IMR-90 (cell line): ENCODE measurements around the gene EVX1. TPM values are rescaled to one million over a fixed set of nuclear protein-coding genes. Genes with fewer than 3 reads are reported as not detected.

Source experiments
- ATAC-seq: fragments of 200-7000 bp; cut with Tn5 transposase; 2 replicates; pipeline ENCODE4 v1.9.1; 2020; ENCODE audit warnings: low read depth, mild to moderate bottlenecking, moderate library complexity
- BruUV-seq: library from RNA; stranded (reverse); fragments of 400-500 nt; replicated peaks from 2 replicates; lab custom pipeline; 2021; lab: Mats Ljungman, UMichigan
- CTCF ChIA-PET: fragments of 300-600 bp; formaldehyde crosslinking; extraction: SDS; loops from one replicate; lab custom pipeline; 2021; ENCODE audit warnings: antibody characterized with exemption; lab: Yijun Ruan, JAX
- POLR2A ChIA-PET: fragments of 300-600 bp; sonication (Branson Sonifier 250); formaldehyde crosslinking; loops from one replicate; lab custom pipeline; 2022; ENCODE audit warnings: antibody characterized with exemption; ENCODE audit not compliant: unreplicated experiment; lab: Charles Lee
- DNase-seq: peaks from one replicate; pipeline ENCODE4 v3.0.0; 2013
- H2AFZ ChIP-seq: replicated peaks from 2 replicates; pipeline ENCODE3; 2013; ENCODE audit warnings: low read length, mild to moderate bottlenecking; ENCODE audit not compliant: poor library complexity
- H2AK5ac ChIP-seq: 2 replicates; pipeline ENCODE4 v1.6.1; 2013; ENCODE audit warnings: low read depth, low read length, inconsistent platforms
- H2AK9ac ChIP-seq: replicated peaks from 2 replicates; pipeline ENCODE3; 2013; ENCODE audit warnings: mild to moderate bottlenecking, low read depth, low read length, moderate library complexity; ENCODE audit not compliant: poor library complexity
- H2BK120ac ChIP-seq: 2 replicates; pipeline ENCODE4 v1.6.1; 2013; ENCODE audit warnings: low read depth, low read length, inconsistent platforms
- H2BK15ac ChIP-seq: 3 replicates; pipeline ENCODE4 v1.6.1; 2013; ENCODE audit warnings: low read depth, low read length, inconsistent platforms
- H2BK20ac ChIP-seq: 2 replicates; pipeline ENCODE4 v1.6.1; 2013; ENCODE audit warnings: low read depth, mild to moderate bottlenecking, inconsistent platforms, low read length, moderate library complexity
- H2BK5ac ChIP-seq: 2 replicates; pipeline ENCODE4 v1.6.1; 2013; ENCODE audit warnings: mild to moderate bottlenecking, low read depth, low read length, inconsistent platforms; ENCODE audit not compliant: poor library complexity, severe bottlenecking
- H3K14ac ChIP-seq: replicated peaks from 2 replicates; pipeline ENCODE4 v1.6.1; 2013; ENCODE audit warnings: low read depth, low read length, inconsistent platforms
- H3K18ac ChIP-seq: 2 replicates; pipeline ENCODE4 v1.6.1; 2013; ENCODE audit warnings: low read depth, low read length, control low read depth
- H3K23ac ChIP-seq: 2 replicates; pipeline ENCODE4 v1.6.1; 2013; ENCODE audit warnings: low read depth, low read length, inconsistent platforms
- H3K27ac ChIP-seq: 2 replicates; pipeline ENCODE4 v1.5.1; 2013; ENCODE audit warnings: mild to moderate bottlenecking, control low read depth, low read length; ENCODE audit not compliant: insufficient read depth
- H3K27me3 ChIP-seq: 2 replicates; pipeline ENCODE4 v1.6.1; 2013; ENCODE audit warnings: low read length; ENCODE audit not compliant: control insufficient read depth, insufficient read depth
- H3K36me3 ChIP-seq: 2 replicates; pipeline ENCODE4 v1.6.1; 2013; ENCODE audit warnings: low read length, mixed read lengths; ENCODE audit not compliant: control insufficient read depth, insufficient read depth
- H3K4ac ChIP-seq: 2 replicates; pipeline ENCODE4 v1.6.1; 2013; ENCODE audit warnings: low read depth, low read length, inconsistent platforms
- H3K4me1 ChIP-seq: 2 replicates; pipeline ENCODE4 v1.6.1; 2013; ENCODE audit warnings: low read length, mixed read lengths; ENCODE audit not compliant: control insufficient read depth, insufficient read depth
- H3K4me2 ChIP-seq: 2 replicates; pipeline ENCODE4 v1.6.1; 2013; ENCODE audit warnings: low read depth, mild to moderate bottlenecking, control low read depth, low read length, moderate library complexity
- H3K4me3 ChIP-seq: 2 replicates; pipeline ENCODE4 v1.5.1; 2013; ENCODE audit warnings: low read depth, mild to moderate bottlenecking, control low read depth, low read length, moderate library complexity; ENCODE audit not compliant: insufficient read depth
- H3K56ac ChIP-seq: 2 replicates; pipeline ENCODE4 v1.6.1; 2013; ENCODE audit warnings: low read length, inconsistent platforms; ENCODE audit not compliant: insufficient read depth; ENCODE audit errors: extremely low read depth
- H3K79me1 ChIP-seq, 2 experiments: 2 replicates each; pipeline ENCODE4 v1.6.1; 2013; ENCODE audit warnings: low read length in 2 of 2, inconsistent platforms in 1 of 2, low read depth in 1 of 2
- H3K9ac ChIP-seq: 2 replicates; pipeline ENCODE4 v1.6.1; 2013; ENCODE audit warnings: low read depth, low read length, control low read depth
- H3K9me1 ChIP-seq: 2 replicates; pipeline ENCODE4 v1.6.1; 2013; ENCODE audit warnings: low read length, inconsistent platforms; ENCODE audit not compliant: insufficient read depth
- H3K9me3 ChIP-seq: 2 replicates; pipeline ENCODE4 v1.6.1; 2013; ENCODE audit warnings: low read length; ENCODE audit not compliant: control insufficient read depth, insufficient read depth
- H4K20me1 ChIP-seq: 2 replicates; pipeline ENCODE4 v1.6.1; 2013; ENCODE audit warnings: low read length, inconsistent platforms; ENCODE audit not compliant: insufficient read depth
- H4K5ac ChIP-seq: 2 replicates; pipeline ENCODE4 v1.6.1; 2013; ENCODE audit warnings: mild to moderate bottlenecking, low read depth, low read length, control low read depth
- H4K8ac ChIP-seq, 2 experiments: 2 replicates each; pipeline ENCODE4 v1.6.1; 2013; ENCODE audit warnings: low read depth in 2 of 2, low read length in 2 of 2, control low read depth in 1 of 2, inconsistent platforms in 1 of 2
- H4K91ac ChIP-seq: 2 replicates; pipeline ENCODE4 v1.6.1; 2013; ENCODE audit warnings: low read depth, low read length, inconsistent platforms; ENCODE audit not compliant: insufficient read depth
- BHLHE40 ChIP-seq: fragments of 150-350 bp; IDR thresholded peaks from 2 replicates; pipeline ENCODE4 v1.6.1; 2016; ENCODE audit warnings: mild to moderate bottlenecking, low read depth, low read length
- CEBPB ChIP-seq: IDR thresholded peaks from 2 replicates; pipeline ENCODE4 v1.6.1; 2012; ENCODE audit warnings: low read depth, low read length, improper control_type of control experiment
- CHD1 ChIP-seq: IDR thresholded peaks from 2 replicates; pipeline ENCODE4 v1.6.1; 2012; ENCODE audit warnings: low read depth, low read length, improper control_type of control experiment
- FOS ChIP-seq: fragments of 150-350 bp; IDR thresholded peaks from 2 replicates; pipeline ENCODE4 v1.6.1; 2016; ENCODE audit warnings: low read depth, low read length
- MAFK ChIP-seq: IDR thresholded peaks from 2 replicates; pipeline ENCODE4 v1.6.1; 2012; ENCODE audit warnings: low read depth, low read length, improper control_type of control experiment
- MAZ ChIP-seq: IDR thresholded peaks from 2 replicates; pipeline ENCODE4 v1.6.1; 2012; ENCODE audit warnings: low read depth, mild to moderate bottlenecking, low read length, improper control_type of control experiment, moderate library complexity, borderline replicate concordance
- NFE2L2 ChIP-seq: fragments of 150-350 bp; IDR thresholded peaks from 2 replicates; pipeline ENCODE4 v1.6.1; 2016; ENCODE audit warnings: low read depth, mild to moderate bottlenecking, low read length
- POLR2A ChIP-seq: IDR thresholded peaks from 2 replicates; pipeline ENCODE4 v1.6.1; 2012; ENCODE audit warnings: mild to moderate bottlenecking, low read depth, low read length
- RAD21 ChIP-seq: IDR thresholded peaks from 2 replicates; pipeline ENCODE4 v1.6.1; 2012; ENCODE audit warnings: low read length, improper control_type of control experiment
- RCOR1 ChIP-seq: IDR thresholded peaks from 2 replicates; pipeline ENCODE4 v1.6.1; 2012; ENCODE audit warnings: mild to moderate bottlenecking, low read length, improper control_type of control experiment; ENCODE audit not compliant: insufficient replicate concordance
- RFX5 ChIP-seq: IDR thresholded peaks from 2 replicates; pipeline ENCODE4 v1.8.0; 2012; ENCODE audit warnings: low read depth, mild to moderate bottlenecking, low read length, moderate library complexity
- SMC3 ChIP-seq: fragments of 150-350 bp; IDR thresholded peaks from 2 replicates; pipeline ENCODE4 v1.6.1; 2016; ENCODE audit warnings: low read depth, mild to moderate bottlenecking, antibody characterized with exemption, low read length, moderate library complexity
- WGBS, 2 experiments: methylation state at CpG; one replicate each; pipeline versions ENCODE4 v1.1.5 to v1.1.7; 2013; ENCODE audit warnings: missing lambda C conversion rate in 2 of 2; ENCODE audit not compliant: insufficient read length in 1 of 2; ENCODE audit errors: extremely low coverage in 2 of 2; 5-methylcytosine and 5-hydroxymethylcytosine counted together
- dilution Hi-C: fragments of 300-500 bp; cut with HindIII; formaldehyde crosslinking; loops from one replicate; pipeline ENCODE4 v1.14.3; 2018; ENCODE audit warnings: low sequenced_read_pairs; ENCODE audit not compliant: unreplicated experiment
- in situ Hi-C: fragments of 300-500 bp; cut with MboI; formaldehyde crosslinking; loops from 3 replicates; pipeline ENCODE4 v1.14.3; 2019; ENCODE audit warnings: low sequenced_read_pairs, inconsistent platforms, mixed read lengths
- intact Hi-C: fragments of 100-400 bp; cut with micrococcal nuclease; formaldehyde crosslinking; loops from 2 replicates; pipeline ENCODE4 v1.10.0; 2022
- polyA plus RNA-seq, 3 experiments: library from polyadenylated mRNA; depleted of rRNA; stranded (reverse); fragments of >200 nt; gene quantifications; 2 replicates each; pipeline ENCODE4 v1.2.3, GENCODE V29; 2012; ENCODE audit warnings: low replicate concordance in 1 of 3
- total RNA-seq: library from RNA; depleted of rRNA; stranded (reverse); fragments of >200 nt; gene quantifications from 2 replicates; pipeline ENCODE4 v1.2.3, GENCODE V29; 2012
- TF ChIP-seq, protein P1 (sequence below): fragments of 150-350 bp; IDR thresholded peaks from 2 replicates; pipeline ENCODE4 v1.6.1; 2017; ENCODE audit warnings: mild to moderate bottlenecking, antibody characterized with exemption, low read length, low read depth
- TF ChIP-seq, protein P2 (sequence below): fragments of 150-350 bp; IDR thresholded peaks from 2 replicates; pipeline ENCODE4 v1.6.1; 2016; ENCODE audit warnings: low read depth, mild to moderate bottlenecking, low read length, moderate library complexity, borderline replicate concordance
- TF ChIP-seq, protein P3 (sequence below): conservative IDR thresholded peaks from 2 replicates; pipeline ENCODE4 v1.5.1; 2012; ENCODE audit warnings: mild to moderate bottlenecking, low read depth, low read length, improper control_type of control experiment

Gene EVX1
- total and polyA plus RNA-seq, 2 of the 4 experiments (the other 2 are of a cell fraction): not detected

DNA sequence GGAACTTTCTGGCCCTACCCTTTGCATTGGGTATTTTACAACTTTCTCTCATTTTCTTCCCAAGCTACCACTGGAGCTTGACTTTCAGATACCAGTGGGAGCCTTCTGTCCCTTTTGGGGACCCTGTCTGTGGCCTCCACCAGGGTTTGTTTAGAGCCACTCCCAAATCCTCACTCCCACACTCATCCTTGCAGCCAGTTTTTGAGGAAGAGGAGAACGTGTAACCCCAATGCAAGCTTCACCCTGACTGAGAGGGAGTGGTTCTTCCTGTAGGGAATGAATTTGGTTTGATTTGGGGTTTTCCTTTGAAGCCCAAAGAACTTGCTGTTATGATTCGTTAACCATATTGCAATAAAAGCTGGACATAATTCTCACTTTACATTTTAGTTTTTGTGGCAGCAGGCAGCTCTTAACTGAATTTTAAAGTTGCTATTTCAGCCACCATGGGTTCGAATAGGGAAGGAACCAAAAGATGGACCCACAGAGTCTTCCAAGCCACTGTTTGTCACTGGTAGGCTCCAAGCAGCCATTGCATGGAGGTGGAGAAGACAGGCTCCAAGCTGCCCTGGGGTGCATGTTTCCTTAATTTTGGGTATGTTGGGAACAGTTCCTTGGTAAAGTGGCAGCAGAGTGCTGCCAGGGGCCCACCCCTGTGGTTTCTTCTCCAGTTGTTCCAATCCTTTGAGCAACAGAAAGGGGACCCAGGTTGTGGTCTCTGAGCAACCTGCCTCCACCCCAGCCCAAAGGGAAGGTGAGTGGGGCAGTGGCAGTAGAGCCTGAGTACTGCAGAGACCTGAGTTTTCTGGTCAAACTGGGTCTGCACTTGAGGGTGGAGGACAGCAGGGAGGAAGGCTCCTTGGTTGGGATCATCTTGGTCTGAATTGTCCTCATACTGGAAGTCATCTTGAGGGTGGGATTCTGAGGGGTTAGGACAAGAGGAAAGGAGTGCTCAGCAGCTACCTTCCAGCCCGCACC lies 5.1 kb downstream of the EVX1 start:
- Histone ChIP-seq H4K8ac (no peak overlapping the region), H3K9ac (no peak overlapping the region), H2BK5ac (no peak overlapping the region), H3K56ac (no peak overlapping the region), H3K27ac (no peak overlapping the region), H3K23ac (no peak overlapping the region), H2BK120ac (no peak overlapping the region), H3K4me2 (no peak overlapping the region), H3K9me1 (no peaks in the 10 kb centered on the region), H3K27me3 (peaks cover 100% of the 10 kb centered on the region), H3K36me3 (no peaks in the 10 kb centered on the region), H2BK15ac (no peak overlapping the region), H2BK20ac (no peak overlapping the region), H2AK5ac (no peak overlapping the region), H3K14ac (no peak overlapping the region), H3K4me1 (no peaks in the 10 kb centered on the region; the same call in 1 of the 2 replicates), H3K4me3 (no peak overlapping the region), H3K79me1 (no peaks in the 10 kb centered on the region), H3K9me3 (peaks cover 24% of the 10 kb centered on the region), H3K4ac (no peak overlapping the region), H4K91ac (no peak overlapping the region), H3K18ac (no peak overlapping the region), H4K20me1 (no peaks in the 10 kb centered on the region), H2AFZ (no peak overlapping the region), H4K5ac (no peak overlapping the region), H2AK9ac (no peak overlapping the region)
- ChIA-PET POLR2A (no interaction called here), CTCF (no interaction called here)
- in situ Hi-C loops: no loop called here
- ATAC-seq: no peak
- dilution Hi-C loops: no loop called here
- no CpG with 5 or more reads among the region's 4 CpGs for WGBS, 2 experiments
- intact Hi-C loops: no loop called here
- no peak for DNase-seq
- no TSS peak for BruUV-seq
- TF ChIP-seq MAZ: no peak
- TF ChIP-seq RFX5: no peak
- TF ChIP-seq RCOR1: no peak
- TF ChIP-seq, protein P1, sequence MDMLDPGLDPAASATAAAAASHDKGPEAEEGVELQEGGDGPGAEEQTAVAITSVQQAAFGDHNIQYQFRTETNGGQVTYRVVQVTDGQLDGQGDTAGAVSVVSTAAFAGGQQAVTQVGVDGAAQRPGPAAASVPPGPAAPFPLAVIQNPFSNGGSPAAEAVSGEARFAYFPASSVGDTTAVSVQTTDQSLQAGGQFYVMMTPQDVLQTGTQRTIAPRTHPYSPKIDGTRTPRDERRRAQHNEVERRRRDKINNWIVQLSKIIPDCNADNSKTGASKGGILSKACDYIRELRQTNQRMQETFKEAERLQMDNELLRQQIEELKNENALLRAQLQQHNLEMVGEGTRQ: no peak
- no peak for TF ChIP-seq BHLHE40
- no peak for TF ChIP-seq CEBPB
- TF ChIP-seq CHD1: no peak
- TF ChIP-seq NFE2L2: no peak
- TF ChIP-seq, protein P2, sequence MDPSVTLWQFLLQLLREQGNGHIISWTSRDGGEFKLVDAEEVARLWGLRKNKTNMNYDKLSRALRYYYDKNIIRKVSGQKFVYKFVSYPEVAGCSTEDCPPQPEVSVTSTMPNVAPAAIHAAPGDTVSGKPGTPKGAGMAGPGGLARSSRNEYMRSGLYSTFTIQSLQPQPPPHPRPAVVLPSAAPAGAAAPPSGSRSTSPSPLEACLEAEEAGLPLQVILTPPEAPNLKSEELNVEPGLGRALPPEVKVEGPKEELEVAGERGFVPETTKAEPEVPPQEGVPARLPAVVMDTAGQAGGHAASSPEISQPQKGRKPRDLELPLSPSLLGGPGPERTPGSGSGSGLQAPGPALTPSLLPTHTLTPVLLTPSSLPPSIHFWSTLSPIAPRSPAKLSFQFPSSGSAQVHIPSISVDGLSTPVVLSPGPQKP: no peak
- TF ChIP-seq SMC3: no peak
- TF ChIP-seq POLR2A: no peak
- no peak for TF ChIP-seq FOS
- no peak for TF ChIP-seq MAFK
- TF ChIP-seq RAD21: no peak
- TF ChIP-seq, protein P3, sequence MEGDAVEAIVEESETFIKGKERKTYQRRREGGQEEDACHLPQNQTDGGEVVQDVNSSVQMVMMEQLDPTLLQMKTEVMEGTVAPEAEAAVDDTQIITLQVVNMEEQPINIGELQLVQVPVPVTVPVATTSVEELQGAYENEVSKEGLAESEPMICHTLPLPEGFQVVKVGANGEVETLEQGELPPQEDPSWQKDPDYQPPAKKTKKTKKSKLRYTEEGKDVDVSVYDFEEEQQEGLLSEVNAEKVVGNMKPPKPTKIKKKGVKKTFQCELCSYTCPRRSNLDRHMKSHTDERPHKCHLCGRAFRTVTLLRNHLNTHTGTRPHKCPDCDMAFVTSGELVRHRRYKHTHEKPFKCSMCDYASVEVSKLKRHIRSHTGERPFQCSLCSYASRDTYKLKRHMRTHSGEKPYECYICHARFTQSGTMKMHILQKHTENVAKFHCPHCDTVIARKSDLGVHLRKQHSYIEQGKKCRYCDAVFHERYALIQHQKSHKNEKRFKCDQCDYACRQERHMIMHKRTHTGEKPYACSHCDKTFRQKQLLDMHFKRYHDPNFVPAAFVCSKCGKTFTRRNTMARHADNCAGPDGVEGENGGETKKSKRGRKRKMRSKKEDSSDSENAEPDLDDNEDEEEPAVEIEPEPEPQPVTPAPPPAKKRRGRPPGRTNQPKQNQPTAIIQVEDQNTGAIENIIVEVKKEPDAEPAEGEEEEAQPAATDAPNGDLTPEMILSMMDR: no peak
